OCI-LY3 (cell line): Measurements from ENCODE around the gene WARS2.

ENCODE experiments used
- H2AFZ ChIP-seq: fragments of 200-600, 300-600 bp; shearing (Covaris generic); 2 replicates; pipeline ENCODE4 v1.6.0; 2014; ENCODE audit warnings: antibody characterized with exemption, low read depth, low read length
- H3K27ac ChIP-seq: fragments of 200-600, 300-600 bp; sonication (generic); 2 replicates; pipeline ENCODE4 v1.5.1; 2014; ENCODE audit warnings: mild to moderate bottlenecking, low read length, moderate library complexity, mixed read lengths
- H3K27me3 ChIP-seq: fragments of 200-600, 300-600 bp; sonication (generic); 2 replicates; pipeline ENCODE4 v1.6.1; 2014; ENCODE audit warnings: low read depth, low read length, mixed read lengths
- H3K36me3 ChIP-seq: fragments of 200-600, 300-600 bp; sonication (generic); replicated peaks from 2 replicates; pipeline ENCODE3; 2014; ENCODE audit warnings: low read depth, low read length, mixed read lengths
- H3K4me1 ChIP-seq: fragments of 300-600, 200-600 bp; sonication (generic); 2 replicates; pipeline ENCODE4 v1.6.1; 2014; ENCODE audit warnings: low read length, mixed read lengths
- H3K4me2 ChIP-seq: fragments of 200-600, 300-600 bp; sonication (generic); 2 replicates; pipeline ENCODE4 v1.6.1; 2014; ENCODE audit warnings: low read length, mixed read lengths
- H3K4me3 ChIP-seq: fragments of 300-600, 200-600 bp; sonication (generic); 2 replicates; pipeline ENCODE4 v1.5.1; 2014; ENCODE audit warnings: antibody characterized with exemption, mild to moderate bottlenecking, low read length, moderate library complexity
- H3K79me2 ChIP-seq: fragments of 300-600, 200-600 bp; shearing (Covaris generic); 2 replicates; pipeline ENCODE4 v1.6.1; 2014; ENCODE audit warnings: mild to moderate bottlenecking, low read length, mixed read lengths
- H3K9ac ChIP-seq: fragments of 300-600, 200-600 bp; shearing (Covaris generic); 2 replicates; pipeline ENCODE4 v1.6.0; 2014; ENCODE audit warnings: mild to moderate bottlenecking, low read length, moderate library complexity
- H3K9me3 ChIP-seq: fragments of 200-600, 300-600 bp; shearing (Covaris generic); 2 replicates; pipeline ENCODE4 v1.6.1; 2014; ENCODE audit warnings: low read length, mixed read lengths; ENCODE audit not compliant: insufficient read depth
- H4K20me1 ChIP-seq: fragments of 200-600, 300-600 bp; sonication (generic); 2 replicates; pipeline ENCODE4 v1.6.1; 2016; ENCODE audit warnings: low read length, mixed read lengths; ENCODE audit not compliant: insufficient read depth
- CTCF ChIP-seq: fragments of 200-600, 300-600 bp; sonication (generic); IDR thresholded peaks from 2 replicates; pipeline ENCODE4 v1.5.1; 2014; ENCODE audit warnings: antibody characterized with exemption, low read length, low read depth
- EZH2phosphoT487 ChIP-seq: fragments of 200-600 bp; shearing (Covaris generic); IDR thresholded peaks from 2 replicates; pipeline ENCODE4 v1.6.1; 2018; ENCODE audit warnings: antibody characterized with exemption, mixed run types, low read depth

Gene WARS2

GRCh38 chr1:118993700-118994026 is 146.8 kb downstream of the WARS2 start:
- H3K4me3 ChIP-seq = no peak overlapping the region
- no peak overlapping the region for H3K4me2 ChIP-seq
- no peaks in the 10 kb centered on the region for H3K9me3 ChIP-seq
- H3K36me3 ChIP-seq = no peaks in the 10 kb centered on the region
- no peaks in the 10 kb centered on the region for H3K4me1 ChIP-seq
- H4K20me1 ChIP-seq = no peaks in the 10 kb centered on the region
- H3K27ac ChIP-seq = no peak overlapping the region
- no peak overlapping the region for H3K9ac ChIP-seq
- H2AFZ ChIP-seq = no peak overlapping the region
- TF ChIP-seq EZH2phosphoT487 (no peak), CTCF (no peak)
- no peaks in the 10 kb centered on the region for H3K79me2 ChIP-seq
- H3K27me3 ChIP-seq = no peaks in the 10 kb centered on the region

GRCh38 chr1:118992868-118993699 is 147.4 kb downstream of the WARS2 start:
- Histone ChIP-seq H3K4me3 (no peak overlapping the region), H3K4me2 (no peak overlapping the region)

GRCh38 chr1:118992237-118992825 is 148.1 kb downstream of the WARS2 start:
- no peak overlapping the region for H2AFZ ChIP-seq
- H3K79me2 ChIP-seq = no peaks in the 10 kb centered on the region
- H3K9me3 ChIP-seq = no peaks in the 10 kb centered on the region
- no peak overlapping the region for H3K27ac ChIP-seq
- no peaks in the 10 kb centered on the region for H4K20me1 ChIP-seq
- no peaks in the 10 kb centered on the region for H3K27me3 ChIP-seq
- H3K36me3 ChIP-seq = no peaks in the 10 kb centered on the region
- H3K9ac ChIP-seq = no peak overlapping the region
- H3K4me3 ChIP-seq = no peak overlapping the region
- H3K4me1 ChIP-seq = no peaks in the 10 kb centered on the region
- TF ChIP-seq CTCF = no peak
- no peak for TF ChIP-seq EZH2phosphoT487
- no peak overlapping the region for H3K4me2 ChIP-seq

More at GRCh38 chr1:118992868-118993699, 147.4 kb downstream of the WARS2 start:
- Histone ChIP-seq H2AFZ (no peak overlapping the region), H4K20me1 (no peaks in the 10 kb centered on the region), H3K27me3 (no peaks in the 10 kb centered on the region), H3K27ac (no peak overlapping the region), H3K36me3 (no peaks in the 10 kb centered on the region), H3K4me1 (no peaks in the 10 kb centered on the region), H3K79me2 (no peaks in the 10 kb centered on the region), H3K9ac (no peak overlapping the region), H3K9me3 (no peaks in the 10 kb centered on the region)
- TF ChIP-seq EZH2phosphoT487 = no peak
- no peak for TF ChIP-seq CTCF

- Histone ChIP-seq H3K9me3 (no peaks in the 10 kb centered on the region), H3K4me1 (no peaks in the 10 kb centered on the region), H3K9ac (no peak overlapping the region), H2AFZ (no peak overlapping the region), H3K4me2 (no peak overlapping the region), H3K27me3 (no peaks in the 10 kb centered on the region), H3K36me3 (no peaks in the 10 kb centered on the region), H3K4me3 (no peak overlapping the region), H3K27ac (no peak overlapping the region), H4K20me1 (no peaks in the 10 kb centered on the region), H3K79me2 (no peaks in the 10 kb centered on the region)
- TF ChIP-seq CTCF = no peak
- no peak for TF ChIP-seq EZH2phosphoT487
Measured at GRCh38 chr1:118991448-118991847, 149.0 kb downstream of the WARS2 start.
